Stimulated activated CD4-positive, alpha-beta T cell treated with anti-CD3 and anti-CD28 coated beads, Interleukin-12 subunit alpha, Interleukin-12 subunit beta, amount 100 ng/mL, for 4 hours (primary cell): ENCODE results near the gene TRIM5.
"Not testable (repeated sequence)": the region's sequence is repeated elsewhere in the genome, so short reads cannot be mapped to it uniquely, and the experiment has no call there.

ENCODE experiments used
- DNase-seq: peaks from one replicate; pipeline ENCODE4 v3.0.0-alpha.2; 2020

Gene TRIM5

DNA sequence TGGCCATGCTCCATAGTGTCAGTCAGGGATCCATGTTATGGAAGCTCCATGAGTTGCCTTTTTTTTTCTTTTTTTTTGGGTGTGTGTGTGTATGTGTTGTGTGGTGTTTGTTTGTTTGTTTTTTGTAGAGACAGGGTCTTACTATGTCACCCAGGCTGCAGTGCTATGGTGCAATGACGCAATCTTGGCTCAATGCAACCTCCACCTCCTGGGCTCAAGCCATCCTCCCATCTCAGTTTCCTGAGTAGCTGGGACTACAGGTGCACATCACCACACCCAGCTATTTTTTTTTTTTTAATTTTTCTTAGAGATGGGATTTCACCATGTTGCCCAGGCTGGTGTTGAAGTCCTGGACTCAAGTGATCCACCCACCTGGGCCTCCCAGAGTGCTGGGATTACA lies 3.6 kb upstream of the TRIM5 start:
- no peak for DNase-seq

DNA sequence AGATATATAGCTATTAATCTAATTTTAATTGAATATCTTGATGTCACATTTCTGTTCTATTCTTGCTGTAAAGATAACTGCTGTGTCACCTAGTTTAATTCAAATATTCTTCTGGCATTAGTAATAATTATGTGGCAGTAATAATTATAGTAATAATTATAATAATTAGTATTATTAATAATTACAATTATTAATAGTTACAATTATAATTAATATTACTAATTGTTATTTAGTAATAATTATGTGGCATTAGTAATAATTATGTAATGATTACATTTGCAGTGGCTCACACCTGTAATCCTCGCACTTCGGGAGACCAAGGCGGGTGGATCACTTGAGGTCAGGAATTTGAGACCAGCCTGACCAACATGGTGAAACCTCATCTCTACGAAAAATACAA lies 1.6 kb upstream of the TRIM5 start:
- DNase-seq: no peak

DNA sequence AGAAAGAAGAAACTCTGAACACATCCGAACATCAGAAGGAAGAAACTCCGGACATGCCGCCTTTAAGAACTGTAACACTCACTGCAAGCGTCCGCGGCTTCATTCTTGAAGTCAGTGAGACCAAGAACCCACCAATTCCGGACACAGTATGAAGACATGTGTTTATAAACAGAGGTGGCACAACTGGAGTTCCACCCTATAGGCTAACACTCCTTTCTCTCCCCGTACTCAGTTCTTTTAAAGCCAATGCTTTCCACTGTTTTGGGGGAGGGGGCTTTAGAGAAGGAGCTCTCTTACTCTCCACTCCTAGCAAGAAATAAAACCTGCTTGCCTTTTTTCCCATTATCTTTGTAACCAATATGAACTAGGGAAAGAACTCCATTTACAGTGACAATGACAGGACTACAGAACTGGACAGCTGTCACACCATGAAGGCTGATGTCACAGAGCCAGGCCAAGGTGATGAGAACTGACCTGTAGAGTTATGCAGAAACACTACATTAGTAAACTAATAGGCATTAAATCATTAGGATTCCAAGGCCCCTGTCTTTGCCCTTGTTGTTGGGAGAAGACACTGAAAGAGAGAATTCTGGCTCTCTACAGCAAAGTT lies 733 bp downstream of the TRIM5 start:
- DNase-seq: no peak

DNA sequence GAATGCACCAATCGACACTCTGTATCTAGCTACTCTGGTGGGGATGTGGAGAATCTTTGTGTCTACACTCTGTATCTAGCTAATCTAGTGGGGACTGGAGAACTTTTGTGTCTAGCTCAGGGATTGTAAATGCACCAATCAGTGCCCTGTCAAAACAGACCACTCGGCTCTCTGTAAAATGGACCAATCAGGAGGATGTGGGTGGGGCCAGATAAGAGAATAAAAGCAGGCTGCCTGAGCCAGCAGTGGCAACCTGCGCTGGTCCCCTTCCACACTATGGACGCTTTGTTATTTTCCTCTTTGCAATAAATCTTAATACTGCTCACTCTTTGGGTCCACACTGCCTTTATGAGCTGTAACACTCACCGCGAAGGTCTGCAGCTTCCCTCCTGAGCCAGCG lies 1.3 kb downstream of the TRIM5 start:
- not testable (repeated sequence) for DNase-seq

DNA sequence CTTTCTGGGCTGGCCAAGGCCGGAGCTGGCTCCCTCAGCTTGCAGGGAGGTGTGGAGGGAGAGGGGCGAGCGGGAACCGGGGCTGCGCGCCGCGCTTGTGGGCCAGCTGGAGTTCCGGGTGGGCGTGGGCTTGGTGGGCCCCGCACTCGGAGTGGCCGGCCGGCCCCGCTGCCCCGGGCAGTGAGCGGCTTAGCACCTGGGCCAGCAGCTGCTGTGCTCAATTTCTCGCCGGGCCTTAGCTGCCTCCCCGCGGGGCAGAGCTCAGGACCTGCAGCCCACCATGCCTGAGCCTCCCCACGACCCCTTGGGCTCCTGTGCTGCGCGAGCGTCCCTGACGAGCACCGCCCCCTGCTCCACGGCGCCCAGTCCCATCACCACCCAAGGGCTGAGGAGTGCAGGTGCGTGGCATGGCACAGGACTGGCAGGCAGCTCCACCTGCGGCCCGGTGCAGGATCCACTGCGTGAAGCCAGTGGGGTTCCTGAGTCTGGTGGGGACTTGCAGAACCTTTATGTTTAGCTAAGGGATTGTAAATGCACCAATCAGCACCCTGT lies 1.9 kb downstream of the TRIM5 start:
- not testable (repeated sequence) for DNase-seq

DNA sequence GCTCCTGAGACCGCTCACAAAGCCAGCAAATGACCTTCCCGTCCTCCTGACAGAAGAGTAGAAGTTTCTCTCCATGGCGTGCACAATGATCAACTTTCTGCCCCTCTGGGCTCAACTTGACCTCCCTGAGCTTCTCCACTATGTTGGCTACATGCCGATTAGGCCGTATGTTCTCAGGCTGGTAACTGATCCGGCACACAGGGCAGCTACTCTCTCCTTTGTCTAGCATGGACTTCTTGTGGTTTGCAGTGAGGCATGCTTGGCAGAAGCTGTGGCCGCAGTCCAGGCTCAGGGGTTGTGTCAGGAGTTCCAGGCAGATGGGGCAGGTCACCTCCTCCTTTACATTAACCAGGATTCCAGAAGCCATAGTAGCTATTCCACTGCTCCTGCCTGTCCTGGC lies 5.1 kb downstream of the TRIM5 start:
- DNase-seq: no peak

DNA sequence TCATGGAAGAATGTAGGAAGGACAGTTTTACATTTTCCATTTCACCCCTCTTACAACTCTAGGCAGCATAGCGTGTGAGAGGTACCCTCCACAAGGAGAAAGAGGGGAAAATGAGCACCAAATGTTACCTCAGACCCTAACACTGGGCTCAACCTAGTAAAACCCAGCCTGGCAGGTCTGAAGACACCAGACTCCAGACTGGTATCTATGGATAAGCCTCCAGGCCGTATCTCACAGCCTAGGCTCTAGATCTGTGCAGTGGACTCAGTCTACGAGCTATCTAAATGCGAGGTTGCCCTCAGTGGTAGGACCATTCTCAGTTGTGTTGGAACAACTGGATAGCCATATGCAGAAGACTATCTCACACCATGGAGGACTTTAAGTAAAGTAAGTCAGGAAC lies 10.5 kb downstream of the TRIM5 start:
- no peak for DNase-seq

DNA sequence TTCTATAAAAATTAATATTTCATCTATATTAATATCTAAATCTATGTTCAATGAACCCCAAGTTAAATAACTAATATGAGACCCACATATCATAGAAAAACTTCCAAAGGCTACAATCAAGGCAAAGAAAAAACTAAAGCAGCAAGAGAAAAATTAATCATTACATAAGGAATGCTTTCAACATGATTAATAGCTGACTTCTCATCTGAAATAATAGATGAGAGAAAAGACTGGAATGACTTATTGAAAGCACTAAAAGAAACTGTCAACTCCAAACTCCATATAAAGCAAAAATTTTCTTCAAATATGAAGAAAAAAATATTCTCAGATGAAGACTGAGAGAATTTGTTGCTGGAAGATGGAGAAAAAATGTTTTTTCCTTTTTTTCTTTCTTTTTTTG lies 13.0 kb downstream of the TRIM5 start:
- DNase-seq: no peak

DNA sequence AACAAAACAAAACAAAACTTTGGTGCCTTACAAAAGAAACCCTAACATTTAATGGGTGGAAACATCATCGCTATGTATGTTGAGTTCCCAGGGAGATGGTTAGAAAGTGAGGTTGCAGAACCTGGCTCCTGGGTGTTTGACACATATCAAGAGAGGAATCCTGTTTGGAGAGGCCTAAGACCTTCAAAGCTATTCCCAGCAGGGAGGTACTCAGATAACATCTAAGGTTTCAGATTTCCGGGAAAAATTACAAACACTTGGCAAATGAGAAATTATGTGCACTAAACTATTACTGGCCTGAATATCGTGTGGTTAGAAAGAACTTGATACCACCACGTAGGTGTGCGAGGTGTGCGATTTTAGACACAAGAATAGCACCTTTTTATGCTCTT lies 18.5 kb downstream of the TRIM5 start:
- no peak for DNase-seq

DNA sequence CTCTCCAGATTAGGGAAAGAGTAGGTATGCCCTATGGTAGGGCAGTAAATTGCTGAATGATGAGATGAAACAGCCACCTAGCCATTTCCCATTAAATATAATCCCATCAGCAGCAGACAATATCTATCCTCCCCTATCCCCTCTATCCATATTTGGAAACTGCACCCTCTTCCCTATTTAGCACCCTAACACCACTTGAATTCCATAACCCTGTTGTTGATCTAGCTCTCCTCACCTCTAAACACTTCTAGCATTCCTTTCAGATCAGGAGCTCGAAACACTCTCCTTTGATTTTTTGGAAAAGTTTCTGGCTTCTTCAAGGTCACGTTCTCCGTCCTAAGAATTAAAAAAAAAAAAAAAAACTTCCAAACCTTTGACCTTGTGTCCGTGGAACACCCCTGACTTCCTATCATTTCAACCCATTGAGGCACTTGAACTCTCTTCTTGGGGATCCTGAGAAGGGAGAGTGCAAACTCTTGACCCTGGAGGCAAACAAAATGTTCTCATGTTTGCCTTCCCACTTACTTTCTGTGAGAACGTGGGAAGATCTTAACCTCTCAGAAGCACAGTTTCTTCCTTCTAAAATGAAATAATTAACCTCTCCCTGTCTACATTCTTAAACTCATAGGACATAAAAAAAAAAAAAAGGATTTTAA lies 19.0 kb downstream of the TRIM5 start:
- DNase-seq: no peak

DNA sequence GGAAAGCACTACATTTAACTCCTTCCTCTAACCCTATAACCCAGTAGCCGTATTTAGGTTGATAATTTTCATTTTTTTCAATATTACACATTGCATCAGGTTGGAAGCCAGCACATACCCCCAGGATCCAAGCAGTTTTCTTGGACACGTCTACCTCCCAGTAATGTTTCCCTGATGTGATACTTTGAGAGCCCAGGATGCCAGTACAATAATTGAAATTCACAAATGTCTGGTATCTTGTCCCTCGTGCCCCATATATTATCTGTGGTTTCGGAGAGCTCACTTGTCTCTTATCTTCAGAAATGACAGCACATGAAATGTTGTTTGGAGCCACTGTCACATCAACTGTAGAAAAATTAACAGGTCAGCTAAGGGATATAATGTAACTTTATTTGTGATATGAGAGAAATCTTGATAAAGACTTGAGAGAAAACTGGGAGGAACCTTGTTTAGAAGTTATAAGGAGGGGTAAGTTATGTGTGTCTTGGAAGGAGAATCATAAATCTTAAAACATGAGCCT lies 19.8 kb downstream of the TRIM5 start:
- no peak for DNase-seq

DNA sequence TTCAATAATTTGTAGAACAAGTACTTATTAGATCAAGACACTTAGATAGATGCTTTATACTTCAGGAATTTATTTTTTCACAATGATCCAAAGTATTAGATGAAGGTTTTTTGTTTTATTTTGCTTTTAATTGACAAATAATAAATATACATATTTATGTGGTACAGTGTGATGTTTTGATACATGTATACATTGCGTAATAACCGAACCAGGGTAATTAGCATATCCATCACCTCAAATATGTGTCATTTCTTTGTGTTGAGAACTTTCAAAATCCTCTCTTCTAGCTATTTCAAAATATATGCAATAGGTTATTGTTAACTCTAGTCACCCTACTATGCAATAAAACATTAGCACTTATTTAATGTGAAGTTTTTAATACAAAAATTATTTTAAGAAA lies 21.4 kb downstream of the TRIM5 start:
- DNase-seq: no peak

DNA sequence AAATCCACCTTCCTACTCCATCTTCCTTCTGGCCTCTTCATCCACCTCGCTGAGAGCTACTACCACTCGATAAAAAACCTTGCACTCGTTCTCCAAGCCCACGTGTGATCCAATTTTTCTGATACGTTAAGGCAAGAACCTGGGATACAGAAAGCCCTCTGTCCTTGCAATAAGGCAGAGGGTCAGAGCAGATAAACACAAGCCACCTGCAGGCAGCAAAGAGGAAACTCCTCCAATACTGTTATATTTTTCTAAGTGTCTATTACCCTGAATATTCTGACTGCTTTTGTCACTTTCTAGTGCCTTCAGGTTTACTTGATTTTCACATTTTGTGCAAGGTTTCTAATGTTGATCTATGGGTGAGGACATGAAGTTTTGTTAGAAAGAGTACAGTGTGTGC lies 26.6 kb downstream of the TRIM5 start:
- DNase-seq: no peak

DNA sequence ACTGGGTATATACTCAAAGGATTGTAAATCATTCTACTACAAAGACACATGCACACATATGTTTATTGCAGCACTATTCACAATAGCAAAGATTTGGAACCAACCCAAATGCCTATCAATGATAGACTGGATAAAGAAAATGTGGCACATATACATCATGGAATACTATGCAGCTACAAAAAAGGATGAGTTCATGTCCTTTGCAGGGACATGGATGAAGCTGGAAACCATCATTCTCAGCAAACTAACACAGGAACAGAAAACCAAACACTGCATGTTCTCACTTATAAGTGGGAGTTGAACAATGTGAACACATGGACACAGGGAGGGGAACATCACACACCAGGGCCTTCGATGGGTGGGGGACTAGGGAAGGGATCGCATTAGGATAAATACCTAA lies 27.9 kb downstream of the TRIM5 start:
- DNase-seq: not testable (repeated sequence)

DNA sequence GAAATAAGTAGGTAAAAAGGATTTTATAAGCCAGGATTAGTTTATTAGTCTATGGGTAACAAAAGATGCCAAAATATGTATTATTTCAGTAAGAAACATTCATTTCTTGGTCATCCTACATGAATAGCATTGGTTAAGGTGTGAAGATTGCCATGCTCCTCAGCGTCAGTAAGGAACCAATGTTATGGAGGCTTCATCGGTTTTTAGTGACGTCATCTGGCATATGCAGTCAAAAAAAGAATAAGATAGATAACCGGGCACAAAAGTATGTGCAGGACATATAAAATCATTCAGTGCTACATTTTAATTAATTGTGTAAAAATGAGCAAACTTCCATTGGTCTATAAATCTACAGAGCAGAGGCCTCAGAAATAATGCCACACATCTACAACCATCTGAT lies 29.4 kb downstream of the TRIM5 start:
- no peak for DNase-seq

DNA sequence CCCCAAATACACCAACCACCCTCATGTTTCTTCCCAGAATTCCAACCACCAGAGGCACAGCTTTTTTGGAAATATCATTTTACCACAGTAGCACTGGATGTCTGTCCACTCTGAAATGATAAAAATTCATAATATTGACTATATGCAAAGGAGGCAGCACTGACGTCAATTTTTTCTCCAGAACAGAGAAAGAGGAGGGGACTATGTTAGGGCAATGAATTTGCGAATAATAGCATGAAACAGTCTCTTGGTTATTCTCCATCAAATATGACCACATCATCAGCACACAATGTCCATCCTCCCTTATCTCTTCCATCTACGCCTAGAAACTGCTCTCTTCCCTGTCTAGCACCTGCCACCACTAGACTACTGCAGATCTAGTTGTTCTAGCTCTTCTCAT lies 38.7 kb downstream of the TRIM5 start:
- no peak for DNase-seq

DNA sequence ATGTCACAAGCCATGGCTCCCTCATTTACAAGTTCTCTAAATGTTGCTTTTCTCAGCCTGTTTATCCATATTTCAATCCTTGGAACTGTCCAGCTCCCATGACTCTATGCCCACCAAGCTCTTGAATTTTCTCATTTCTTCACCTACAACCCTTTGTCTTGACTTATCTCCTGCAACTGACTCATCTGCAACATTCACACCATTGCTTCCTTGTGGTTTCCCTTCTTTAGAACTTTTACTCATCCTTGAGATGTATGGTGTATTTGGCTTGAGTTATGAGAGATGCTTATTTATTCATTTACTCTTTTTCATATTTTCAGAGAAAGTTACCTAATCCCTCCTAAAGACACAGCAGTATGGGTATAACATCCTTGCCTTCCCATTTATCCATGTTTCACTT lies 41.3 kb downstream of the TRIM5 start:
- no peak for DNase-seq

DNA sequence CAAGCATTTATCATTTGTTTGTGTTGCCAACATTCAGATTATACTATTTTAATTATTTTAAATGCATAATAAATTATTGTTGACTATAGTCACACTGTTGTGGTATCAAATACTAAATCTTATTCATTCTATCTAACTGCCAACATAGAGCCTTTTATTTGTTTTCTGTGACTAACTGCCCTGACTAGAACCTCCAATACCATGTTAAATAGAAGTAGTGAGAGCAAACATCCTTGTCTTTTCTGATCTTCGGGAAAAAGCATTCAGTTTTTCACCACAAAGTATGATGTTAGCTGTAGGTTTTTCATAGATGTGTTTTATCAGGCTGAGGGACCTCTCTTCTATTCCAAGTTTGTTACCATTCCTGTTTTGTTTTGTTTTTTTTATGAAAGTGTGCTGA lies 44.9 kb downstream of the TRIM5 start:
- DNase-seq: no peak

DNA sequence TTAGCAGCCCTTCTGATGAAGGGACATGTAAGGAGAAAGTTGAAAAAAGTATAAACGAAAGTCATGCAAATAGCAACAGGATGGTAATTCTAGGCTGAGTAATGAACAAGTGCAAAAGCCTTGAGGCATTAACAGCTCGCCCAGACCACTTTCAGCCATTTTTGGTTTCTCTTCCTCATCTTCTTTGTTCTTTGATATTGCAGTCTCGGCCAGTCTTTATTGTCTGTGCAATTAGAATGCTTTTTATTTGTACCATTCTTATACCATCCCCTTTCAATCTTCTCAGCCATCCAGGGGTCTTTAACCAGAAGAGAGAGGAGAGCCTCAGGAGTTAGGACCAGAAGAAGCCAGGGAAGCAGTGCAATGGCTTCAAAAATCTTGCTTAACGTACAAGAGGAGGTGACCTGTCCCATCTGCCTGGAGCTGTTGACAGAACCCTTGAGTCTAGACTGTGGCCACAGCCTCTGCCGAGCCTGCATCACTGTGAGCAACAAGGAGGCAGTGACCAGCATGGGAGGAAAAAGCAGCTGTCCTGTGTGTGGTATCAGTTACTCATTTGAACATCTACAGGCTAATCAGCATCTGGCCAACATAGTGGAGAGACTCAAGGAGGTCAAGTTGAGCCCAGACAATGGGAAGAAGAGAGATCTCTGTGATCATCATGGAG lies 52.8 kb downstream of the TRIM5 start:
- no peak for DNase-seq

DNA sequence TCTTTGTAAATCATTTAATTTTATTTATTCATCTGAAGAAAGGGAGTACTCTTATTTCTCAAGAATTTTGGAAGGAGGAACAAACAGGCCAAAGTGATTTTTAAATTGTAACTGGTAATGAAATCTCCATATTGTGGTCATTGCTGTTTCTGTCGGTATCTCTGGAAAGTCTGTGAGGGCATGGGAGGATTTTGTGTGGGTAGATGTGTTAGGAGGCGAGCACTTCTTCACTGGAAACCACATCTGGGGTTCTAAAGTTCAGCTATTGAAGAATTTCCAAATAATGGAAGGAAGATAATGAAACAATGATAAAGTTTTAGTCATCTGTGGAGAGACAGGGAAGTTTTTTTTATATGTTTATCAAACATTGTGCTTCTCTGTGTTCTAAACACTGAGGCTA lies 53.5 kb downstream of the TRIM5 start:
- DNase-seq: no peak

DNA sequence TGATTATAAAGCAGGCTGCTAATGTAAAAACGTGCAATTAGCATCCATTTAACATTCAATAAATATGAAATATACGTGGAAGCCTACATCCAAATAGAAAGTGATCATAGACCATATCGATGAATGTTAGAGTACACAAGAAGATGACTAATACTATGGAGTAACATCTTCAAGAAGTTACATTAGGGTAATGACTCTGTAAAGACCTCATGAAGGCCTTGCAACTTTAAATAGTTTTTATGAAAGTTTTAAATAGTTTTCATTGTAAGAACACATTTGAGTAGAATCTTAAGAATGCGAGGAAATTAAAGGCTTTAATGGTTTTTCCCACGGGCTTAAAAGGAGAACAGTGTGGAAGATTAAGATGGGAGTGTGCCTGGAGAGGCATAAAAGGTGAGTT lies 58.7 kb downstream of the TRIM5 start:
- no peak for DNase-seq

DNA sequence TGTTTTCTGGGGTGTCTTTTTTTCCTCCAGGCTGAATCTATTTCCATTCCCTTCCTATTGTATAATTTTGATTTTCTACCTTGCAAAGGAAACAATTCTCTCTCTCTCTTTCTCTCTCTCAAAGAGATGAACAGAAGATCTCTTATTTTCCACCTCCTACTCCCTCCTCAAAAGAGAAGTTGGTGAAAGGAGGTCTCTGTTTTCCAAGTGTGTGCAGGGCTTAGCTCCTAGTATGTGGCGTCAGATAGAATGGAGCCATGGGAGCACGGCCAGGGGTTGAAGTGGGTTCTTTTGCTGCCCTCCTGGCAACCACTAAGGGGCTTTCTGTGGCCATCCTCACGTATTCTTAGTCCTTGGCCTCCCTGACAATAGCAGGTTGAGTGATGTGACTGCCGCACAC lies 59.6 kb downstream of the TRIM5 start:
- no peak for DNase-seq

DNA sequence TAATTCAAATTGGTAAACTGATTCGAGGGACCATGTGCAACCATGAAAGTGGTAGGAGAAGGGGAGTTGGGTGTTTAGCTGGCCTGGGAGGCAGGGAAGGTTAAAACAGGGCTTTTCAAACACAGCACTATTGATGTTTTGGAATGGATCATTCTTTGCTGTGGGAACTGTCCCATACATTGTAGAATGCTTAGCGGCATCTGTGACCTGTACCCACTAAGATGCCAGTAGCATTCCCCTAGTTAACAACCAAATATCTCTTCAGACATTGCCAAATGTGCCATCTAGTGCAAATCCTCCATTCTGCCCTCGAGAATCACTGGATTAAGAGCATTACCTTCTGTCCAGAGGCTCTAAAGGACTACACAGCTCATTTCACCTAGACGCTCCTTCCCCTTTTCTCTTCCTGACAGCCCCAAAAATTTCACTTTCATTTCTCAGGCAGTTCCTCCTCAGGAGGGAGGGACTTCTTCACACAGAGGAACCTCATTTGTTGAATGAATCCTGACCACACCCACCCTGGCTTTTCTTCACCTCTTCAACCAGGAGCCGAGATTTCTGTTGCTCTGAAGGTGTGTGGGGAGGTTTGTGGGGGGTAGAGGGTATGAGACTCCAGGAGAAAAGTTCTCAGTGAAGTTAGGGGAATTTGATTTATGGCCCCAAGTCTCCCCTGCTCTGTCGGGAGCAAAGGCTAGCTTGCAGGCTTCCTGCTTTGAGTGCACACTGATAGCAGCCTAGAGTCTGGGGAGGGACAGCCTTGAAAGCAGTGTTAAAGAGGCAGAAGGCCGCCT lies 60.2 kb downstream of the TRIM5 start, which contains the start of gene TRIM34:
Gene TRIM34, plus strand, starts transcription at position 513 of the 791 bp plus-strand sequence. CDS start 7,331 bp downstream, outside the sequence.
- DNase-seq: peak; percentile 25
